SK-N-SH (cell line): Measurements from ENCODE around the gene RAPGEF3. TPM values are rescaled to one million over a fixed set of nuclear protein-coding genes. Genes with fewer than 3 reads are reported as not detected.

ENCODE experiments used
- CTCF ChIA-PET: fragments of 300-600, 350-600 bp; formaldehyde crosslinking; extraction: SDS; loops from one replicate; lab custom pipeline; 2021; lab: Yijun Ruan, JAX
- POLR2A ChIA-PET: fragments of 350-600 bp; sonication (Branson Sonifier 250); formaldehyde crosslinking; extraction: SDS; loops from one replicate; lab custom pipeline; 2020; ENCODE audit warnings: antibody characterized with exemption, inconsistent platforms; lab: Yijun Ruan, JAX
- DNase-seq: peaks from one replicate; pipeline ENCODE4 v3.0.0; 2012
- H2AFZ ChIP-seq: fragments of 200-600 bp; sonication (generic); 2 replicates; pipeline ENCODE4 v1.8.1; 2016; ENCODE audit warnings: antibody characterized with exemption, mild to moderate bottlenecking, low read depth
- H3F3A ChIP-seq: fragments of 200-600 bp; sonication (generic); replicated peaks from 2 replicates; pipeline ENCODE3; 2016; ENCODE audit warnings: antibody characterized with exemption, mild to moderate bottlenecking; ENCODE audit not compliant: insufficient read depth
- H3K27ac ChIP-seq, 2 experiments: fragments of 200-500 bp in 1 of 2; fragments of 200-600 bp in 1 of 2; sonication (Bioruptor generic) in 1 of 2; sonication (generic), shearing (Covaris generic) in 1 of 2; 2 replicates each; pipeline versions ENCODE4 v1.5.1 to v1.6.1; 2014 to 2016; ENCODE audit warnings: low read depth in 2 of 2, inconsistent platforms in 1 of 2, low read length in 1 of 2, mild to moderate bottlenecking in 1 of 2, mixed read lengths in 1 of 2
- H3K27me3 ChIP-seq: fragments of 200-600 bp; sonication (generic), shearing (Covaris generic); 2 replicates; pipeline ENCODE4 v1.6.1; 2016; ENCODE audit warnings: mixed run types; ENCODE audit not compliant: insufficient read depth
- H3K36me3 ChIP-seq, 2 experiments: fragments of 200-500 bp in 1 of 2; fragments of 200-600 bp in 1 of 2; sonication (Bioruptor generic) in 1 of 2; sonication (generic) in 1 of 2; replicated peaks in 1 of 2; 2 replicates each; pipeline versions ENCODE3 to v1.5.1; 2014 to 2016; ENCODE audit warnings: low read length in 1 of 2, mild to moderate bottlenecking in 1 of 2; ENCODE audit not compliant: insufficient read depth in 2 of 2, control insufficient read depth in 1 of 2
- H3K4me1 ChIP-seq, 2 experiments: fragments of 200-500 bp in 1 of 2; fragments of 200-600 bp in 1 of 2; sonication (Bioruptor generic) in 1 of 2; sonication (generic), shearing (Covaris generic) in 1 of 2; 2 replicates each; pipeline versions ENCODE4 v1.5.1 to v1.6.1; 2014 to 2016; ENCODE audit warnings: low read depth in 1 of 2, low read length in 1 of 2, mixed run types in 1 of 2; ENCODE audit not compliant: insufficient read depth in 2 of 2, control insufficient read depth in 1 of 2
- H3K4me2 ChIP-seq: fragments of 200-600 bp; sonication (generic), shearing (Covaris generic); 2 replicates; pipeline ENCODE4 v1.6.1; 2017; ENCODE audit warnings: mixed run types
- H3K4me3 ChIP-seq, 2 experiments: fragments of 200-500 bp in 1 of 2; fragments of 200-600 bp in 1 of 2; sonication (Bioruptor generic) in 1 of 2; sonication (generic), shearing (Covaris generic) in 1 of 2; 2 replicates each; pipeline versions ENCODE4 v1.5.1 to v1.8.1; 2014 to 2016; ENCODE audit warnings: low read depth in 2 of 2, inconsistent platforms in 1 of 2, low read length in 1 of 2, mild to moderate bottlenecking in 1 of 2, mixed read lengths in 1 of 2, moderate library complexity in 1 of 2
- H3K79me2 ChIP-seq: fragments of 200-600 bp; sonication (generic); 2 replicates; pipeline ENCODE4 v1.8.1; 2017; ENCODE audit warnings: mild to moderate bottlenecking; ENCODE audit not compliant: insufficient read depth
- H3K9ac ChIP-seq: fragments of 200-600 bp; sonication (generic); 2 replicates; pipeline ENCODE4 v1.6.1; 2017; ENCODE audit warnings: mixed run types
- H3K9me2 ChIP-seq: fragments of 200-600 bp; sonication (generic); 2 replicates; pipeline ENCODE4 v1.6.1; 2017; ENCODE audit warnings: mixed run types
- H3K9me3 ChIP-seq: fragments of 200-600 bp; sonication (generic); 2 replicates; pipeline ENCODE4 v1.6.1; 2017; ENCODE audit warnings: mixed run types, mild to moderate bottlenecking, moderate library complexity
- H4K20me1 ChIP-seq: fragments of 200-600 bp; sonication (generic); 2 replicates; pipeline ENCODE4 v1.6.1; 2017; ENCODE audit warnings: mild to moderate bottlenecking, mixed run types; ENCODE audit not compliant: insufficient read depth
- EP300 ChIP-seq, 2 experiments: IDR thresholded peaks; 2 replicates each; pipeline versions ENCODE4 v1.4.0 to v1.6.1; 2012; ENCODE audit warnings: borderline replicate concordance in 1 of 2, low read depth in 1 of 2, low read length in 1 of 2
- FOSL2 ChIP-seq: IDR thresholded peaks from 2 replicates; pipeline ENCODE4 v1.4.0; 2012; ENCODE audit warnings: low read depth, mild to moderate bottlenecking, moderate library complexity, borderline replicate concordance
- FOXJ3 ChIP-seq: sonication (generic); formaldehyde crosslinking; IDR thresholded peaks from 2 replicates; pipeline ENCODE4 v1.5.1; 2020; ENCODE audit warnings: mild to moderate bottlenecking, missing genetic modification reagents
- FOXM1 ChIP-seq: IDR thresholded peaks from 2 replicates; pipeline ENCODE4 v1.4.0; 2012; ENCODE audit warnings: low read depth, mild to moderate bottlenecking
- GATA2 ChIP-seq: sonication (generic); formaldehyde crosslinking; IDR thresholded peaks from 2 replicates; pipeline ENCODE4 v1.5.0; 2020; ENCODE audit warnings: mild to moderate bottlenecking, missing genetic modification reagents
- JUND ChIP-seq: IDR thresholded peaks from 2 replicates; pipeline ENCODE4 v1.4.0; 2012
- MEF2A ChIP-seq: IDR thresholded peaks from 2 replicates; pipeline ENCODE4 v1.4.0; 2012; ENCODE audit warnings: low read depth, borderline replicate concordance
- MXI1 ChIP-seq: IDR thresholded peaks from 2 replicates; pipeline ENCODE4 v1.6.1; 2012; ENCODE audit warnings: mild to moderate bottlenecking, low read depth, low read length, improper control_type of control experiment
- NFIC ChIP-seq: IDR thresholded peaks from 2 replicates; pipeline ENCODE4 v1.4.0; 2012; ENCODE audit warnings: borderline replicate concordance
- RCOR1 ChIP-seq: fragments of 150-350 bp; IDR thresholded peaks from 2 replicates; pipeline ENCODE4 v1.6.1; 2017; ENCODE audit warnings: antibody characterized with exemption, low read length
- RFX5 ChIP-seq: IDR thresholded peaks from 2 replicates; pipeline ENCODE4 v1.6.1; 2012; ENCODE audit warnings: mild to moderate bottlenecking, improper control_type of control experiment, low read length
- RXRA ChIP-seq: IDR thresholded peaks from 2 replicates; pipeline ENCODE4 v1.4.0; 2012; ENCODE audit warnings: low read depth, mild to moderate bottlenecking, borderline replicate concordance
- SIN3A ChIP-seq: IDR thresholded peaks from 2 replicates; pipeline ENCODE4 v1.6.1; 2012; ENCODE audit warnings: low read depth, mild to moderate bottlenecking, low read length, moderate library complexity, borderline replicate concordance
- SMC3 ChIP-seq: IDR thresholded peaks from 2 replicates; pipeline ENCODE4 v1.6.1; 2012; ENCODE audit warnings: low read depth, low read length, improper control_type of control experiment
- TAF1 ChIP-seq: IDR thresholded peaks from 2 replicates; pipeline ENCODE4 v1.6.1; 2012; ENCODE audit warnings: low read depth, mild to moderate bottlenecking, low read length, moderate library complexity, borderline replicate concordance
- TEAD4 ChIP-seq: IDR thresholded peaks from 2 replicates; pipeline ENCODE4 v1.4.0; 2012; ENCODE audit warnings: mild to moderate bottlenecking, borderline replicate concordance; ENCODE audit not compliant: insufficient read depth
- USF1 ChIP-seq: IDR thresholded peaks from 2 replicates; pipeline ENCODE4 v1.4.0; 2012; ENCODE audit warnings: low read depth, borderline replicate concordance
- YY1 ChIP-seq: IDR thresholded peaks from 2 replicates; pipeline ENCODE4 v1.4.0; 2012; ENCODE audit warnings: low read depth, mild to moderate bottlenecking
- WGBS: methylation state at CpG from one replicate; pipeline ENCODE4 v1.1.6; 2017; ENCODE audit warnings: low lambda C conversion rate; 5-methylcytosine and 5-hydroxymethylcytosine counted together
- polyA plus RNA-seq, 3 experiments: library from polyadenylated mRNA; depleted of rRNA; stranded (reverse); fragments of >200 nt; gene quantifications; 2 replicates each; pipeline ENCODE4 v1.2.3, GENCODE V29; 2012
- TF ChIP-seq, protein P1 (sequence below): IDR thresholded peaks from 2 replicates; pipeline ENCODE4 v1.6.1; 2012; ENCODE audit warnings: mild to moderate bottlenecking, low read depth, low read length, moderate library complexity

The RAPGEF3 gene
- polyA plus RNA-seq, 1 of the 3 experiments (the other 2 are of a cell fraction) = 0.90 TPM

- TF ChIP-seq USF1 = no peak
Observed at GRCh38 chr12:47785036-47785886, 26.6 kb upstream of the RAPGEF3 start (continued).

- Histone ChIP-seq H3K9me2 (no peaks in the 10 kb centered on the region), H3K79me2 (no peaks in the 10 kb centered on the region), H3K4me3 (no peak overlapping the region), H4K20me1 (no peaks in the 10 kb centered on the region), H3F3A (peaks cover 24% of the 10 kb centered on the region), H2AFZ (no peak overlapping the region), H3K4me2 (no peak overlapping the region), H3K4me1 (peaks cover 0 to 4% of the 10 kb centered on the region in 2 experiments; a peak in 1 of 4 replicates), H3K27ac (no peak overlapping the region), H3K27me3 (no peaks in the 10 kb centered on the region), H3K36me3 (peaks cover 36 to 65% of the 10 kb centered on the region in 2 experiments), H3K9ac (no peak overlapping the region), H3K9me3 (no peaks in the 10 kb centered on the region)
- TF ChIP-seq GATA2 (no peak), EP300 (IDR thresholded peaks at IDR 0.05; ENCODE audit: borderline replicate concordance in 1 of 2, low read depth in 1 of 2, low read length in 1 of 2) (no peak), YY1 (no peak), TEAD4 (no peak), FOSL2 (no peak), RCOR1 (no peak), NFIC (no peak), TAF1 (no peak), RFX5 (no peak), MEF2A (no peak), RXRA (no peak), MXI1 (no peak), SMC3 (no peak), FOXJ3 (CRISPR knock-in tag) (no peak), FOXM1 (no peak), SIN3A (no peak), JUND (no peak)
- TF ChIP-seq, protein P1, sequence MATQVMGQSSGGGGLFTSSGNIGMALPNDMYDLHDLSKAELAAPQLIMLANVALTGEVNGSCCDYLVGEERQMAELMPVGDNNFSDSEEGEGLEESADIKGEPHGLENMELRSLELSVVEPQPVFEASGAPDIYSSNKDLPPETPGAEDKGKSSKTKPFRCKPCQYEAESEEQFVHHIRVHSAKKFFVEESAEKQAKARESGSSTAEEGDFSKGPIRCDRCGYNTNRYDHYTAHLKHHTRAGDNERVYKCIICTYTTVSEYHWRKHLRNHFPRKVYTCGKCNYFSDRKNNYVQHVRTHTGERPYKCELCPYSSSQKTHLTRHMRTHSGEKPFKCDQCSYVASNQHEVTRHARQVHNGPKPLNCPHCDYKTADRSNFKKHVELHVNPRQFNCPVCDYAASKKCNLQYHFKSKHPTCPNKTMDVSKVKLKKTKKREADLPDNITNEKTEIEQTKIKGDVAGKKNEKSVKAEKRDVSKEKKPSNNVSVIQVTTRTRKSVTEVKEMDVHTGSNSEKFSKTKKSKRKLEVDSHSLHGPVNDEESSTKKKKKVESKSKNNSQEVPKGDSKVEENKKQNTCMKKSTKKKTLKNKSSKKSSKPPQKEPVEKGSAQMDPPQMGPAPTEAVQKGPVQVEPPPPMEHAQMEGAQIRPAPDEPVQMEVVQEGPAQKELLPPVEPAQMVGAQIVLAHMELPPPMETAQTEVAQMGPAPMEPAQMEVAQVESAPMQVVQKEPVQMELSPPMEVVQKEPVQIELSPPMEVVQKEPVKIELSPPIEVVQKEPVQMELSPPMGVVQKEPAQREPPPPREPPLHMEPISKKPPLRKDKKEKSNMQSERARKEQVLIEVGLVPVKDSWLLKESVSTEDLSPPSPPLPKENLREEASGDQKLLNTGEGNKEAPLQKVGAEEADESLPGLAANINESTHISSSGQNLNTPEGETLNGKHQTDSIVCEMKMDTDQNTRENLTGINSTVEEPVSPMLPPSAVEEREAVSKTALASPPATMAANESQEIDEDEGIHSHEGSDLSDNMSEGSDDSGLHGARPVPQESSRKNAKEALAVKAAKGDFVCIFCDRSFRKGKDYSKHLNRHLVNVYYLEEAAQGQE = no peak
- 95% methylated on average over 11 of the region's 20 CpGs for WGBS
- no peak for DNase-seq
- POLR2A ChIA-PET = no interaction called here
- CTCF ChIA-PET = interaction anchor here (0.7 to 22.9 kb wide), 5 partner anchors 40 to 69 kb away, joined by 3 to 458 read pairs (median 5); no protein-coding TSS in a partner anchor
Observed at GRCh38 chr12:47783821-47784819, 25.4 kb upstream of the RAPGEF3 start.
